Thoracic aorta (tissue), 2 donors: ENCODE measurements around the gene FCGR2B. TPM values are rescaled to one million over a fixed set of nuclear protein-coding genes. Genes with fewer than 3 reads are reported as not detected.
"Not testable (repeated sequence)": the region's sequence is repeated elsewhere in the genome, so short reads cannot be mapped to it uniquely, and the experiment has no call there.

ENCODE experiments used
- ATAC-seq: fragments of 150-250 bp; one replicate; pipeline ENCODE4 v1.8.0; 2017; ENCODE audit warnings: low read depth; ENCODE audit not compliant: insufficient number of reproducible peaks, low FRiP score
- DNase-seq: peaks from one replicate; pipeline ENCODE4 v3.0.0-alpha.2; 2020; ENCODE audit warnings: low spot score
- H3K27ac ChIP-seq, 2 donors: fragments of 200-600 bp; sonication (generic); 1 replicate in 1 of 2; 2 replicates in 1 of 2; pipeline ENCODE4 v1.5.1; 2016; ENCODE audit warnings: mild to moderate bottlenecking in 2 of 2, moderate library complexity in 2 of 2
- H3K27me3 ChIP-seq: fragments of 200-600 bp; sonication (generic); replicated peaks from 2 replicates; pipeline ENCODE4 v1.6.0; 2016; ENCODE audit warnings: mild to moderate bottlenecking; ENCODE audit not compliant: insufficient read depth
- H3K36me3 ChIP-seq: fragments of 200-600 bp; sonication (generic); one replicate; pipeline ENCODE4 v1.5.1; 2016
- H3K4me1 ChIP-seq, 2 donors: fragments of 200-600 bp; sonication (generic); 1 replicate in 1 of 2; 2 replicates in 1 of 2; pipeline versions ENCODE4 v1.5.1 to v1.6.0; 2016; ENCODE audit warnings: low read depth in 2 of 2, mild to moderate bottlenecking in 1 of 2; ENCODE audit not compliant: control insufficient read depth in 1 of 2
- H3K4me3 ChIP-seq: fragments of 200-600 bp; sonication (generic); 2 replicates; pipeline ENCODE4 v1.5.1; 2016; ENCODE audit warnings: mild to moderate bottlenecking
- H3K9me3 ChIP-seq: fragments of 200-600 bp; sonication (generic); 2 replicates; pipeline ENCODE4 v1.5.1; 2016
- total RNA-seq, 2 donors: library from RNA; depleted of rRNA; stranded (reverse); fragments of >200 nt; gene quantifications; one replicate each; pipeline versions ENCODE4 v1.1.0 to v1.2.3, GENCODE V29; 2016

FCGR2B gene
- total RNA-seq, 2 donors from 2014 or later: 20.2 to 65.9 TPM

DNA sequence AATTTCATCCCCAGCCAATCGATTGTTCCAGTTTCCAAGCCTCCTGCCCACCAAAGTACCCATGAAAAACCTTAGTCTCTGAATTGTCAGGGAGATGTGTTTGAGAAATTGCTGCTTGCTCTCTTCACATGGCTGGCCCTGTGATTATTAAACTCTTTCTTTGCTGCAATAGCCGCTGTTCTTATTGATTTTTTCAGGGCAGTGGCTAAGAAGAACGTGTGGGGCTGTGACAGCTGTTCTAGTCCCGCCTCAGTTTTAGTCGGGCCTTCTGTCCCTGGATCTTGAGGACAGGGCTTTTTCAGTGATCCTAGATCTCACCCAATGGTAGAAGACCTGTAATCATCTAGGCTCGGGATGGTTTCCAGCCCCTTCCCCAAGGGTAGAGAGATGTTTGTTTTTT, 9.0 kb upstream of the FCGR2B start:
- not testable (repeated sequence) for DNase-seq, H3K9me3 ChIP-seq, H3K4me3 ChIP-seq, ATAC-seq, H3K27me3 ChIP-seq, H3K27ac ChIP-seq, H3K4me1 ChIP-seq, H3K36me3 ChIP-seq

DNA sequence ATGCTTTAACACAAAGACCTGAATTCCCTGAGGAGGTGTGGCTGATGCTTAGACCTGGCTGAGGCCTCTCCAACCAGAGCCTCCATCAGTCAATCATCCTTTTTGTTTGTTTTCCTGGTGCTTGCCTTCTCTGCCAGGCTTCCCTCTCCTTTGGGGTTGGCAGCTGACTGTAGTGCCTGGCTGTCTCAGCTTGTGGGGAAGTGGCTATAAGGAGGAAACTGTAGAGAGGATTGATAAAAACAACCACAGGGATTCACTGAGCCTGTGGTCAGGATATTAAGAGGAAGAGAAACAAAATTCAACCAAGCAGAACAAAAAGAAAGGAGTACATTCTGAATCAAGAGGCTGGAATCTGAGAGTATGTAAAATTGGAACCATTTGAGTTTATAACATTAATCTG, 4.4 kb upstream of the FCGR2B start:
- H3K27me3 ChIP-seq, H3K27ac ChIP-seq, H3K9me3 ChIP-seq, DNase-seq, H3K4me3 ChIP-seq, ATAC-seq, H3K4me1 ChIP-seq, H3K36me3 ChIP-seq: not testable (repeated sequence)

DNA sequence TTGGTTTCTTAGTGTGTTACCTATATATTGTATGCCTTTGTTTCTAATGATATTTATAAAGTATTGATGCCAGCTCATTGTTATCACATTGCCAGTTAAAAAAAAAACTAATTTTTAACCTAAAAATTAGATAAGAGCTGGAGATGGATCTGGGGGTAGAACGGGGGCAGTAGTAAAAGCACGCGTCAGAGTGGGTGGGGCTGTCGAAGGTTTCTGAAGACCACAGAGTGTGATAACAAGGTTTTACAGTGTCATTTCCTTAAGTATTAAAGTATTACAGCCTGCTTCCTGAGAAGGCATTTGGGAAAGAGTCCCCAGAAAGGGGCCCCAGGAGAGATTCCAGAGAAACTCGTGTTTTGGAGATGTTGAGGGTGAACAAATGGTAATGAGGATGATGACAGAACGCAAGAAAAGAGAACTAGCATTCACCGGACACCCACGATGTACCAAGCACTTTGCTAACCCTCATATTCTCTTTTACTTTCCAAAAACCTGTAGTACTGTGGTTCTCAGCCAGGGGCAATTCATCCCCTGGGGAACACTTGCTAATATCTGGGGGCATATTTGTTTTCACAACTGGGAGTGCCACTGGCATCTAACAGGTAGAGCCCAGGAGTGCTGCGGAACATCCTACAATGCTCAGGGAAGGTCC, 1.2 kb upstream of the FCGR2B start:
- H3K9me3 ChIP-seq, ATAC-seq, H3K36me3 ChIP-seq, H3K4me3 ChIP-seq, DNase-seq, H3K27ac ChIP-seq, H3K27me3 ChIP-seq, H3K4me1 ChIP-seq: not testable (repeated sequence)

DNA sequence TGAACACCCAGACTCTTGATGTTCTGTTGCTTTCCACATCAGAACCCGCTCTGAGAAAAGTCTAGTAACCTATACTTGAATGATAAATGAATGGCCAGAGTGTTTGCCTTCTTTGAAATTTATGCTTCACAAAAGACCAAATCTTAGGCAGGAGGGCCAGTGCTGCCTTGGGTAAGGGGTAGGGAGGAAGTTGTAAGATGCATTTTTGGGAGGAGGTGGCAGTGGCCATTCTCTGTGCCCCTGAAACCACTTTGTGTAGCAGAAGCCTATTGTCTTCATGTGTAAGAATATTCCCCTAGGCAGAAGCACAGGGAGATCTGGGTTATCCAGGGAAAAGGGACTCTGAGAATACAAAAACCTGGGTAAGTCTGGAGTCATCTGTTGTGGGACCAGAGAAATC, 626 bp downstream of the FCGR2B start:
- DNase-seq: not testable (repeated sequence)

DNA sequence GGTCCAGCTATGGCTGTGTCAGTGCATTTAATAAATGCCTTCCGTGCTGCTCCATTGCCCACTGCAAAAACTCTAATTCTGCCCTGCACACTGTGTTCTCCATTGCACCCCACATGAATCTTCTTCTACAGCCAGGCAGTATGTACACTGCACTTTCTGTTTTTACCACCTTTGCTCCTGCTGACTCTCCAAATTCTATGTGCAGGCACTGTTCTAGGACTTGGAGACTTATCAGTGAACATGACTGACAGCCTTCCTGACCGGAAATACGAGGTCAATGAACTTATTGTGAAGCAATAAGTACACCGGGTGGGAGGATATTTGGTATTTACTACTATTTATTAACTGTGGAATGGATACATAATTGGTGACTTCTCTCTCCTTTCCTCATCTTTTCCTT, 1.7 kb downstream of the FCGR2B start:
- H3K27ac ChIP-seq, H3K36me3 ChIP-seq, H3K9me3 ChIP-seq, H3K27me3 ChIP-seq, ATAC-seq, DNase-seq, H3K4me3 ChIP-seq, H3K4me1 ChIP-seq: not testable (repeated sequence)

More for the DNA sequence above, 626 bp downstream of the FCGR2B start:
- not testable (repeated sequence) for H3K4me1 ChIP-seq, H3K36me3 ChIP-seq, H3K9me3 ChIP-seq, ATAC-seq, H3K27ac ChIP-seq, H3K27me3 ChIP-seq, H3K4me3 ChIP-seq

DNA sequence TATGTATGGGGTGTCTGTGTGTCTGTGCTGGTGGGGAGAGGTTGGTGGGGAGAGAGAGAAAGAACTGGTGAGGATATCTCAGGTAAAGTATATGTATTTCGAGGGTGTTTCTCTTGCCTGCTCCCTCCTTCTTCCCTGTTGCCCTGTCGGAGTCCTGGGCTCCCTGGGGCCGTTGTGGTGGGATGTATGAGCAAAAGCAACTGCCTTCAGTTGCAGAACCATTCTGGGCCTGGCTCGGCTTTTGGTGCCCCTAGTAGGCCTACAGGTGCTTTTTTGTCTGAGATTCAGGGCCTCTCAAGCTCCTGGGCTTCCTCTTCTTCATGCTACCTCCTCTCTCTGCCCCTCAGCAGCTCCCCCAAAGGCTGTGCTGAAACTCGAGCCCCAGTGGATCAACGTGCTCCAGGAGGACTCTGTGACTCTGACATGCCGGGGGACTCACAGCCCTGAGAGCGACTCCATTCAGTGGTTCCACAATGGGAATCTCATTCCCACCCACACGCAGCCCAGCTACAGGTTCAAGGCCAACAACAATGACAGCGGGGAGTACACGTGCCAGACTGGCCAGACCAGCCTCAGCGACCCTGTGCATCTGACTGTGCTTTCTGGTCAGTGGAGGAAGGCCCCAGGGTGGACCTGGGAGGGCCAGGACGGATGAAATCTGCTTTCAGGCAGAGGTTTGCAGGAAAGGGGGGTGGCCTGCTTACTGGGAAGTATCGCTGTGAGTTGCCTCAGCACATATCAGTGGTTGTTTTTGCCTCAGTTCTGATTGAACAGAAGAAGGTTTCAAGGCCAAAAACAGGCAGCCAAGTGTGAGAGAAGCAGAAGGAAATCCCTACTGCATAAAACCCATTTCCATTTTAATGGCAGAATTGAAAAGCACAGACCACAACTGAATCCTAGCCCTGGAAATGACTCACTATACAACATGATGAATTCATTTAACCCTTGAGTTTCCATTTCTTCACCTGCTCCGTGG, 8.4 kb downstream of the FCGR2B start:
- not testable (repeated sequence) for H3K27me3 ChIP-seq, ATAC-seq, H3K4me1 ChIP-seq, H3K27ac ChIP-seq, DNase-seq, H3K9me3 ChIP-seq, H3K36me3 ChIP-seq, H3K4me3 ChIP-seq

DNA sequence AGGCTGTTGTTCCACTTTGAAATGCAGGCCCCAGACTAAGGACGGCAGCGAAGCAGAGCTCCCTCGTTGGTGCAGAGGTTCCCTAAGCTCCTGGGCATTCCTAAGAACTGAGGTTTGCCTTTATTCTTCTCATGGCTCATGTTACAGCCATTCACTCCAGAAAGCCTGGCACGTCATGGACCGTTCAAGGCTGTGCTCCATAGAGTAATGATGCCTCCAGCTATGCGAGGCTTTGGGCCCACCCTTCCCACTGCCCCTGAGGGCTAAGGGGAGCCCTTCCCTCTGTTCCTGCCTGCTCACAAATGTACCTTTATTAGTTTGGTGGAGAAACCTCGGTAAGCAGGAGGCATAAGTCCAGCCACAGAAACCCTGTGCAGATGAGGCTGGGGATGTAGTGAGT, 10.5 kb downstream of the FCGR2B start:
- ATAC-seq, H3K27me3 ChIP-seq, H3K9me3 ChIP-seq, H3K4me1 ChIP-seq, H3K36me3 ChIP-seq, DNase-seq, H3K27ac ChIP-seq, H3K4me3 ChIP-seq: not testable (repeated sequence)

DNA sequence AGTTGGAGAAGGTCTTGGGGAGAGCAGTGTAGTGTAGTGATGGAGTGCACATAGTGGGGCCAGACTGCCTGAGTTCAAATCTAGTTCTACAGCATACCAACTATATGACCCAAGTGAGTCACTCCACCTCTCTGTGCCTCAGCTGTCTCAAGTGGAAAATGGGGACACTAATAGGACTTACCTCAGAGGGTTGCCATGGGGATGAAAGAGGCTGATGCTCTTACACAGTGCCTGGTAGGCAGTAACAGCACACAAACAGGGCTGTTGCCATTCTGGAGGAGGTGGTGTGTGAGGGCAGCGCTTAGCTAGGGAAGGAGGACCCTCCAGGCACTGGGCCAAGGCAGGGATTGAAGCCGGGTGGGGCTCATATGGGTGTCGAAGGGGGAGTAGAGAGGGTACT, 11.5 kb downstream of the FCGR2B start:
- not testable (repeated sequence) for H3K36me3 ChIP-seq, DNase-seq, H3K9me3 ChIP-seq, H3K4me3 ChIP-seq, H3K4me1 ChIP-seq, H3K27me3 ChIP-seq, ATAC-seq, H3K27ac ChIP-seq

DNA sequence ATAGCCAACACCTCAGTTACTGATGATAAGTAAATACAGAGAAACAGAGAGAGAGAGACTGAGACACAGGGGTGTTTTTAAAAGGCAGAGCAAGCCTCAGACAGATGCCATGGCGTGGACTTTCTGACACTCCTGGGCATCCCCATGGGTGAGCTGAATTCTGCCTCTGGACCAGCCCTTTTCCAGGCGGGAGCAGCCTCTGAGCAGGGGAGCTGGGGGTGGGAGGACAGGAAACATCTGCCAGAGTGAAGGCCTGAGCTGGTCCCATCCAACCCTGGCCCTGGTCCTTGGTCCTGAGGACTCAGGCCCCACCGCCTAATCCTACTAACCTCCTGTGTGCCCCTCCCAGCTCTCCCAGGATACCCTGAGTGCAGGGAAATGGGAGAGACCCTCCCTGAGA, 12.0 kb downstream of the FCGR2B start:
- not testable (repeated sequence) for H3K27ac ChIP-seq, H3K27me3 ChIP-seq, H3K4me3 ChIP-seq, DNase-seq, H3K36me3 ChIP-seq, ATAC-seq, H3K9me3 ChIP-seq, H3K4me1 ChIP-seq
